GM12878 (cell line): ENCODE measurements around the gene NEK7.

Experiments used
- ESRRA ChIP-seq: IDR thresholded peaks from 2 replicates; pipeline ENCODE4 v1.6.1; 2012; ENCODE audit warnings: mild to moderate bottlenecking, low read length, improper control_type of control experiment
- ETV6 ChIP-seq, 2 experiments: fragments of 450-650 bp in 1 of 2; IDR thresholded peaks in 1 of 2; conservative IDR thresholded peaks in 1 of 2; 2 replicates each; pipeline ENCODE4 v1.6.1; 2014; ENCODE audit warnings: antibody characterized with exemption in 1 of 2, borderline replicate concordance in 1 of 2, low read depth in 1 of 2, mild to moderate bottlenecking in 1 of 2, moderate library complexity in 1 of 2
- EZH2 ChIP-seq: IDR thresholded peaks from 2 replicates; pipeline ENCODE4 v1.6.1; 2012; ENCODE audit warnings: low read depth, mild to moderate bottlenecking, control low read depth, inconsistent platforms, low read length, borderline replicate concordance; ENCODE audit not compliant: control insufficient read depth
- PBX3 ChIP-seq: IDR thresholded peaks from 2 replicates; pipeline ENCODE4 v1.6.1; 2011; ENCODE audit warnings: mild to moderate bottlenecking, low read depth, low read length, moderate library complexity; ENCODE audit not compliant: insufficient replicate concordance
- PML ChIP-seq: IDR thresholded peaks from 2 replicates; pipeline ENCODE4 v1.6.1; 2012; ENCODE audit warnings: low read length, inconsistent platforms
- POLR2A ChIP-seq: IDR thresholded peaks from 2 replicates; pipeline ENCODE4 v1.6.1; 2011; ENCODE audit warnings: low read depth, mild to moderate bottlenecking, low read length
- RAD21 ChIP-seq: IDR thresholded peaks from 2 replicates; pipeline ENCODE4 v1.6.1; 2011; ENCODE audit warnings: mild to moderate bottlenecking, low read depth, low read length, moderate library complexity; ENCODE audit not compliant: insufficient read depth
- REST ChIP-seq: IDR thresholded peaks from 2 replicates; pipeline ENCODE4 v1.6.1; 2012; ENCODE audit warnings: mild to moderate bottlenecking, low read depth, low read length
- SREBF1 ChIP-seq: IDR thresholded peaks from 2 replicates; pipeline ENCODE4 v1.6.1; 2012; ENCODE audit warnings: mild to moderate bottlenecking, low read length
- ZSCAN29 ChIP-seq: fragments of 450-650 bp; IDR thresholded peaks from 2 replicates; pipeline ENCODE4 v1.6.1; 2017; ENCODE audit warnings: mild to moderate bottlenecking, moderate library complexity
- TF ChIP-seq, protein P1 (sequence below), 3 experiments: IDR thresholded peaks in 2 of 3; conservative IDR thresholded peaks in 1 of 3; 2 replicates each; pipeline ENCODE4 v1.5.1; 2011; ENCODE audit warnings: low read depth in 3 of 3, low read length in 3 of 3, mild to moderate bottlenecking in 3 of 3, control low read depth in 2 of 3, moderate library complexity in 2 of 3, inconsistent platforms in 1 of 3, mixed read lengths in 1 of 3; ENCODE audit not compliant: control insufficient read depth in 2 of 3, insufficient read depth in 1 of 3; ENCODE audit errors: extremely low read depth in 1 of 3
- TF ChIP-seq, protein P2 (sequence below): fragments of 150-350 bp; IDR thresholded peaks from 2 replicates; pipeline ENCODE4 v1.6.1; 2016; ENCODE audit warnings: low read depth, low read length

DNA sequence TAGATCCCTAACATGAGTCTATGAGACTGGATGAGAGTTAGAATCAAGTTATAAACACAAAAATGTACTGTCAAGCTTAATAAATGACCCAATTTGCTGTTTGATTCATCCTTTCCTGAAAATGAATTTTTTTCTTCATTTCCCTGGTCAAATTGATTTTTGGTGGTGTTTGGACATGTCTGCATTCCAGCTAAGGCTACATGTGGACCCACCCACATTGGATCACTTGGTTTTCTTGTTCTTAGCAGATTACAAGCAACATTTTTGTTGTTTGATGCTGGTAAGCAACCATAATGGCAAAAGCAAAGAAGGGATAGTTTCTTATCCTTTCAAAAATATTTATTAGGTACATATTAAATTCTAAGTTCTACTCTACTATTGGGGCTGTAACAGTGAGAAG lies 181.1 kb downstream of the NEK7 start:
- TF ChIP-seq RAD21 (no peak), REST (no peak), ZSCAN29 (no peak), POLR2A (no peak), PML (no peak), SREBF1 (no peak), ESRRA (no peak), PBX3 (no peak), ETV6 (conservative IDR thresholded peaks at IDR 0.05 in 1 of 2, IDR thresholded peaks at IDR 0.05 in 1 of 2; ENCODE audit: borderline replicate concordance in 1 of 2, low read depth in 1 of 2) (no peak), EZH2 (no peak)
- TF ChIP-seq, protein P1, sequence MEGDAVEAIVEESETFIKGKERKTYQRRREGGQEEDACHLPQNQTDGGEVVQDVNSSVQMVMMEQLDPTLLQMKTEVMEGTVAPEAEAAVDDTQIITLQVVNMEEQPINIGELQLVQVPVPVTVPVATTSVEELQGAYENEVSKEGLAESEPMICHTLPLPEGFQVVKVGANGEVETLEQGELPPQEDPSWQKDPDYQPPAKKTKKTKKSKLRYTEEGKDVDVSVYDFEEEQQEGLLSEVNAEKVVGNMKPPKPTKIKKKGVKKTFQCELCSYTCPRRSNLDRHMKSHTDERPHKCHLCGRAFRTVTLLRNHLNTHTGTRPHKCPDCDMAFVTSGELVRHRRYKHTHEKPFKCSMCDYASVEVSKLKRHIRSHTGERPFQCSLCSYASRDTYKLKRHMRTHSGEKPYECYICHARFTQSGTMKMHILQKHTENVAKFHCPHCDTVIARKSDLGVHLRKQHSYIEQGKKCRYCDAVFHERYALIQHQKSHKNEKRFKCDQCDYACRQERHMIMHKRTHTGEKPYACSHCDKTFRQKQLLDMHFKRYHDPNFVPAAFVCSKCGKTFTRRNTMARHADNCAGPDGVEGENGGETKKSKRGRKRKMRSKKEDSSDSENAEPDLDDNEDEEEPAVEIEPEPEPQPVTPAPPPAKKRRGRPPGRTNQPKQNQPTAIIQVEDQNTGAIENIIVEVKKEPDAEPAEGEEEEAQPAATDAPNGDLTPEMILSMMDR (IDR thresholded peaks at IDR 0.05 in 2 of 3, conservative IDR thresholded peaks at IDR 0.05 in 1 of 3; ENCODE audit: control insufficient read depth in 2 of 3, extremely low read depth in 1 of 3, insufficient read depth in 1 of 3, low read depth in 3 of 3, low read length in 3 of 3): no peak
- TF ChIP-seq, protein P2, sequence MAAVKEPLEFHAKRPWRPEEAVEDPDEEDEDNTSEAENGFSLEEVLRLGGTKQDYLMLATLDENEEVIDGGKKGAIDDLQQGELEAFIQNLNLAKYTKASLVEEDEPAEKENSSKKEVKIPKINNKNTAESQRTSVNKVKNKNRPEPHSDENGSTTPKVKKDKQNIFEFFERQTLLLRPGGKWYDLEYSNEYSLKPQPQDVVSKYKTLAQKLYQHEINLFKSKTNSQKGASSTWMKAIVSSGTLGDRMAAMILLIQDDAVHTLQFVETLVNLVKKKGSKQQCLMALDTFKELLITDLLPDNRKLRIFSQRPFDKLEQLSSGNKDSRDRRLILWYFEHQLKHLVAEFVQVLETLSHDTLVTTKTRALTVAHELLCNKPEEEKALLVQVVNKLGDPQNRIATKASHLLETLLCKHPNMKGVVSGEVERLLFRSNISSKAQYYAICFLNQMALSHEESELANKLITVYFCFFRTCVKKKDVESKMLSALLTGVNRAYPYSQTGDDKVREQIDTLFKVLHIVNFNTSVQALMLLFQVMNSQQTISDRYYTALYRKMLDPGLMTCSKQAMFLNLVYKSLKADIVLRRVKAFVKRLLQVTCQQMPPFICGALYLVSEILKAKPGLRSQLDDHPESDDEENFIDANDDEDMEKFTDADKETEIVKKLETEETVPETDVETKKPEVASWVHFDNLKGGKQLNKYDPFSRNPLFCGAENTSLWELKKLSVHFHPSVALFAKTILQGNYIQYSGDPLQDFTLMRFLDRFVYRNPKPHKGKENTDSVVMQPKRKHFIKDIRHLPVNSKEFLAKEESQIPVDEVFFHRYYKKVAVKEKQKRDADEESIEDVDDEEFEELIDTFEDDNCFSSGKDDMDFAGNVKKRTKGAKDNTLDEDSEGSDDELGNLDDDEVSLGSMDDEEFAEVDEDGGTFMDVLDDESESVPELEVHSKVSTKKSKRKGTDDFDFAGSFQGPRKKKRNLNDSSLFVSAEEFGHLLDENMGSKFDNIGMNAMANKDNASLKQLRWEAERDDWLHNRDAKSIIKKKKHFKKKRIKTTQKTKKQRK: no peak
